Choroid plexus epithelial cell (primary cell): ENCODE measurements around the gene HNRNPM.
A peak's percentile ranks its signal among the peaks of the same experiment; 100 is the strongest.

Source experiments
- DNase-seq: peaks from one replicate; pipeline ENCODE4 v3.0.0-alpha.2; 2010; ENCODE audit warnings: low read depth
- H3K4me3 ChIP-seq: 2 replicates; pipeline ENCODE4 v1.5.1; 2011; ENCODE audit warnings: low read depth, mild to moderate bottlenecking, control low read depth, low read length, moderate library complexity
- TF ChIP-seq, protein P1 (sequence below): conservative IDR thresholded peaks from 2 replicates; pipeline ENCODE4 v1.5.1; 2011; ENCODE audit warnings: low read depth, mild to moderate bottlenecking, control low read depth, inconsistent platforms, low read length, moderate library complexity

HNRNPM gene

GRCh38 chr19:8517551-8518442 lies 73.0 kb downstream of the HNRNPM start:
- TF ChIP-seq, protein P1, sequence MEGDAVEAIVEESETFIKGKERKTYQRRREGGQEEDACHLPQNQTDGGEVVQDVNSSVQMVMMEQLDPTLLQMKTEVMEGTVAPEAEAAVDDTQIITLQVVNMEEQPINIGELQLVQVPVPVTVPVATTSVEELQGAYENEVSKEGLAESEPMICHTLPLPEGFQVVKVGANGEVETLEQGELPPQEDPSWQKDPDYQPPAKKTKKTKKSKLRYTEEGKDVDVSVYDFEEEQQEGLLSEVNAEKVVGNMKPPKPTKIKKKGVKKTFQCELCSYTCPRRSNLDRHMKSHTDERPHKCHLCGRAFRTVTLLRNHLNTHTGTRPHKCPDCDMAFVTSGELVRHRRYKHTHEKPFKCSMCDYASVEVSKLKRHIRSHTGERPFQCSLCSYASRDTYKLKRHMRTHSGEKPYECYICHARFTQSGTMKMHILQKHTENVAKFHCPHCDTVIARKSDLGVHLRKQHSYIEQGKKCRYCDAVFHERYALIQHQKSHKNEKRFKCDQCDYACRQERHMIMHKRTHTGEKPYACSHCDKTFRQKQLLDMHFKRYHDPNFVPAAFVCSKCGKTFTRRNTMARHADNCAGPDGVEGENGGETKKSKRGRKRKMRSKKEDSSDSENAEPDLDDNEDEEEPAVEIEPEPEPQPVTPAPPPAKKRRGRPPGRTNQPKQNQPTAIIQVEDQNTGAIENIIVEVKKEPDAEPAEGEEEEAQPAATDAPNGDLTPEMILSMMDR, result no peak
- peak; percentile 75 for DNase-seq
- H3K4me3 ChIP-seq, result no peak overlapping the region

DNA sequence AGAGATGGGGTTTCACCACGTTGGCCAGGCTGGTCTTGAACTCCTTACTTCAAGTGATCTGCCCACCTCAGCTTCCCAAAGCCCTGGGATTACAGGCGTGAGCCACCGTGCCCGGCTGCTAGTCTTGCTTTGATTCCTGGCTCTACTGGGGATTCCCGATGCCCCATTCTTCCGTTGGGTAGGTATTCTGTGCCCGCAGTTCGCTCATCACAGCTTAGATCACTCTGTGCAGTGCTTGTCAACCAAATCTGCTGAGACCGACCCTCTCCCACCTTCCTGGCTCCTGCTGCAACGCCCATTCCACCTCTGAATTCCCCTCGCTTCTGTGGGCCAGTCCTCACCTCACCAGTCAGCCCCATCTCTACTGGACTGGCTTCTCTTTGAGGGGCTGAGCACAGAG lies 73.8 kb downstream of the HNRNPM start:
- TF ChIP-seq, protein P1, result no peak
- no peak overlapping the region for H3K4me3 ChIP-seq
- DNase-seq, result no peak

DNA sequence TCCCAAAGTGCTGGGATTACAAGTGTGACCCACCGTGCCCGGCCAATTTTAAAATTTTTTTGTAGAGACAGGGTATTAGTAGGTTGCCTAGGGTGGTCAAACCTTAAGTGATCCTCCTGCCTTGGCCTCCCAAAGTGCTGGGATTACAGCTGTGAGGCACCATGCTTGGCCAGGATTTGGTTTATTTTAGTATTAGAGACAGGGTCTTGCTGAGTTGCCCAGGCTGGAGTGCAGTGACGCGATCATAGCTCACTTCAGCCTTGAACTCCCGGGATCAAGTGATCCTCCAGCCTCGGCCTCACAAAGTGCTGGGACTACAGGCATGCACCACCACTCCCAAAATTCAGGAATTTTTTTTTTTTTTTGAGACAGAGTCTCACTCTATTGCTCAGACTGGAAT lies 74.6 kb downstream of the HNRNPM start:
- H3K4me3 ChIP-seq, result no peak overlapping the region
- TF ChIP-seq, protein P1, result no peak
- DNase-seq, result no peak

DNA sequence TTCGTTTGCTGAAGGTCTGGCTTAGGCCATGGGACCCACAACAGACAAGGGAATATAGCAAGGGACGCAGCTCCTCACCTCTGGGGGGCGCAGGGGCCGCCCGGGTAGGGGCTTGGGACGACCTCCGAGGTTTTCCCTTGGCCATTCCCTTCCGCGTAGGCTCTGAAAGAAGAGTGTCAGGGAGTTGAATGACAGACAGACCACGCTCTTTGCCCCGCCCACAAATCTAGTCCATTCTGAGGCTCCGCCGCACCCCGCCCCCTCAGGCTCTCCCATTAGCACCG lies 80.6 kb downstream of the HNRNPM start:
- TF ChIP-seq, protein P1, result peak; percentile 39
- peak overlapping the region; percentile 69 for H3K4me3 ChIP-seq
- no peak for DNase-seq

GRCh38 chr19:8526345-8527091 lies 81.7 kb downstream of the HNRNPM start:
- H3K4me3 ChIP-seq, result peak overlapping the region; percentile 92
- TF ChIP-seq, protein P1, result no peak
- peak; percentile 93 for DNase-seq

- TF ChIP-seq, protein P1, result no peak
- peak; percentile 18 for DNase-seq
- H3K4me3 ChIP-seq, result no peak overlapping the region
These were observed 83.7 kb downstream of the HNRNPM start for GRCh38 chr19:8528500-8528899.
